Measurements from ENCODE around the gene ABHD17A.

- TF ChIP-seq EZH2 (optimal IDR thresholded peaks at IDR 0.05; ENCODE audit: low read depth, low read length) (no peak), EZH2phosphoT487 (IDR thresholded peaks at IDR 0.05; ENCODE audit: low read length) (no peak)
These were observed 44.7 kb downstream of the ABHD17A start for GRCh38 chr19:1840541-1841115.
